CD14-positive monocyte (primary cell): ENCODE measurements around the gene ITGA3. TPM values are rescaled to one million over a fixed set of nuclear protein-coding genes. Genes with fewer than 3 reads are reported as not detected.
"Not testable (repeated sequence)": the region's sequence is repeated elsewhere in the genome, so short reads cannot be mapped to it uniquely, and the experiment has no call there.

Source experiments
- DNase-seq, 3 donors: peaks; one replicate each; pipeline ENCODE4 v3.0.0-alpha.2; 2011 to 2022
- H2AFZ ChIP-seq: 2 replicates; pipeline ENCODE4 v1.6.0; 2012; ENCODE audit warnings: mild to moderate bottlenecking, low read depth, low read length, inconsistent platforms; ENCODE audit not compliant: insufficient read depth, poor library complexity, severe bottlenecking
- H3K27ac ChIP-seq, 2 donors: 1 replicate in 1 of 2; 2 replicates in 1 of 2; pipeline ENCODE4 v1.5.1; 2012 to 2013; ENCODE audit warnings: low read length in 2 of 2, control low read depth in 1 of 2, inconsistent platforms in 1 of 2, low read depth in 1 of 2, mild to moderate bottlenecking in 1 of 2
- H3K27me3 ChIP-seq, 2 donors: one replicate each; pipeline versions ENCODE4 v1.6.0 to v1.6.1; 2011 to 2013; ENCODE audit warnings: low read length in 2 of 2; ENCODE audit not compliant: control insufficient read depth in 2 of 2, insufficient read depth in 2 of 2
- H3K36me3 ChIP-seq, 2 donors: replicated peaks in 1 of 2; 1 replicate in 1 of 2; 2 replicates in 1 of 2; pipeline versions ENCODE4 v1.5.1 to v1.6.1; 2012 to 2013; ENCODE audit warnings: low read length in 2 of 2, control low read depth in 1 of 2, inconsistent platforms in 1 of 2, mild to moderate bottlenecking in 1 of 2; ENCODE audit not compliant: insufficient read depth in 2 of 2, control insufficient read depth in 1 of 2
- H3K4me1 ChIP-seq, 2 donors: 1 replicate in 1 of 2; 2 replicates in 1 of 2; pipeline versions ENCODE4 v1.5.1 to v1.6.1; 2012 to 2013; ENCODE audit warnings: low read length in 2 of 2, control low read depth in 1 of 2, inconsistent platforms in 1 of 2, mild to moderate bottlenecking in 1 of 2, moderate library complexity in 1 of 2; ENCODE audit not compliant: insufficient read depth in 2 of 2, control insufficient read depth in 1 of 2
- H3K4me2 ChIP-seq: replicated peaks from 2 replicates; pipeline ENCODE3; 2012; ENCODE audit warnings: low read length, moderate library complexity, mild to moderate bottlenecking; ENCODE audit not compliant: poor library complexity, severe bottlenecking; ENCODE audit errors: extremely low read depth
- H3K4me3 ChIP-seq, 3 experiments: fragments of 200-600 bp in 1 of 3; sonication (generic) in 1 of 3; replicated peaks in 1 of 3; 1 replicate in 2 of 3; 2 replicates in 1 of 3; pipeline ENCODE4 v1.5.1; 2011 to 2013; ENCODE audit warnings: low read length in 3 of 3, mild to moderate bottlenecking in 3 of 3, control low read depth in 2 of 3, low read depth in 2 of 3, inconsistent platforms in 1 of 3, moderate library complexity in 1 of 3
- H3K79me2 ChIP-seq: 2 replicates; pipeline ENCODE4 v1.6.0; 2012; ENCODE audit warnings: mild to moderate bottlenecking, control low read depth, inconsistent platforms, low read length, moderate library complexity; ENCODE audit not compliant: insufficient read depth
- H3K9ac ChIP-seq: 2 replicates; pipeline ENCODE4 v1.6.0; 2017; ENCODE audit warnings: low read length, mild to moderate bottlenecking; ENCODE audit not compliant: insufficient read depth, poor library complexity, severe bottlenecking
- H3K9me3 ChIP-seq, 2 donors: replicated peaks in 1 of 2; 1 replicate in 1 of 2; 2 replicates in 1 of 2; pipeline versions ENCODE4 v1.5.1 to v1.6.1; 2012 to 2013; ENCODE audit warnings: low read length in 2 of 2, control low read depth in 1 of 2; ENCODE audit not compliant: control insufficient read depth in 1 of 2, insufficient read depth in 1 of 2
- H4K20me1 ChIP-seq: 2 replicates; pipeline ENCODE4 v1.6.0; 2012; ENCODE audit warnings: mild to moderate bottlenecking, low read length, control low read depth, moderate library complexity; ENCODE audit not compliant: insufficient read depth
- H3K27ac Mint-ChIP-seq, 7 donors: one replicate each; pipeline ENCODE4 v1.8.0; 2020; ENCODE audit warnings: mild to moderate bottlenecking in 7 of 7, mixed read lengths in 7 of 7, moderate library complexity in 6 of 7, inconsistent platforms in 2 of 7
- H3K27me3 Mint-ChIP-seq, 3 donors: one replicate each; pipeline ENCODE4 v1.8.0; 2021 to 2022; ENCODE audit warnings: low read depth in 3 of 3, mild to moderate bottlenecking in 3 of 3, mixed read lengths in 3 of 3, moderate library complexity in 3 of 3, inconsistent platforms in 1 of 3
- H3K36me3 Mint-ChIP-seq, 2 donors: one replicate each; pipeline ENCODE4 v1.8.0; 2020; ENCODE audit warnings: mixed read lengths in 2 of 2, inconsistent platforms in 1 of 2, mild to moderate bottlenecking in 1 of 2
- H3K4me1 Mint-ChIP-seq: one replicate; pipeline ENCODE4 v1.8.0; 2020; ENCODE audit warnings: mild to moderate bottlenecking, mixed read lengths
- H3K4me3 Mint-ChIP-seq, 2 donors: one replicate each; pipeline ENCODE4 v1.8.0; 2020; ENCODE audit warnings: mild to moderate bottlenecking in 2 of 2, mixed read lengths in 2 of 2, moderate library complexity in 1 of 2
- H3K9me3 Mint-ChIP-seq, 7 donors: one replicate each; pipeline ENCODE4 v1.8.0; 2020 to 2022; ENCODE audit warnings: mixed read lengths in 7 of 7, mild to moderate bottlenecking in 6 of 7, moderate library complexity in 6 of 7, inconsistent platforms in 2 of 7
- WGBS: methylation state at CpG from one replicate; pipeline ENCODE4 v1.1.5; 2013; ENCODE audit warnings: missing lambda C conversion rate; ENCODE audit not compliant: insufficient coverage; 5-methylcytosine and 5-hydroxymethylcytosine counted together
- intact Hi-C, 2 donors: fragments of 100-400 bp; cut with micrococcal nuclease; formaldehyde crosslinking; loops; one replicate each; pipeline versions ENCODE4 v1.15.0 to v1.15.1; 2023
- polyA plus RNA-seq, 3 donors: library from polyadenylated mRNA; depleted of rRNA in 1 of 3; unstranded in 2 of 3; stranded (reverse) in 1 of 3; fragments of 300-500 nt in 2 of 3; fragments of >200 nt in 1 of 3; fragmentation: Illumina TruSeq in 2 of 3; gene quantifications; 1 replicate in 2 of 3; 2 replicates in 1 of 3; pipeline ENCODE4 v1.2.3, GENCODE V29; 2012 to 2021
- TF ChIP-seq, protein P1 (sequence below): fragments of 200-600 bp; IDR thresholded peaks from one replicate; pipeline ENCODE4 v1.8.0; 2022; ENCODE audit warnings: antibody characterized with exemption, mild to moderate bottlenecking

The ITGA3 gene
- polyA plus RNA-seq, 3 donors: 0.31 to 0.36 TPM; not detected in 1

DNA sequence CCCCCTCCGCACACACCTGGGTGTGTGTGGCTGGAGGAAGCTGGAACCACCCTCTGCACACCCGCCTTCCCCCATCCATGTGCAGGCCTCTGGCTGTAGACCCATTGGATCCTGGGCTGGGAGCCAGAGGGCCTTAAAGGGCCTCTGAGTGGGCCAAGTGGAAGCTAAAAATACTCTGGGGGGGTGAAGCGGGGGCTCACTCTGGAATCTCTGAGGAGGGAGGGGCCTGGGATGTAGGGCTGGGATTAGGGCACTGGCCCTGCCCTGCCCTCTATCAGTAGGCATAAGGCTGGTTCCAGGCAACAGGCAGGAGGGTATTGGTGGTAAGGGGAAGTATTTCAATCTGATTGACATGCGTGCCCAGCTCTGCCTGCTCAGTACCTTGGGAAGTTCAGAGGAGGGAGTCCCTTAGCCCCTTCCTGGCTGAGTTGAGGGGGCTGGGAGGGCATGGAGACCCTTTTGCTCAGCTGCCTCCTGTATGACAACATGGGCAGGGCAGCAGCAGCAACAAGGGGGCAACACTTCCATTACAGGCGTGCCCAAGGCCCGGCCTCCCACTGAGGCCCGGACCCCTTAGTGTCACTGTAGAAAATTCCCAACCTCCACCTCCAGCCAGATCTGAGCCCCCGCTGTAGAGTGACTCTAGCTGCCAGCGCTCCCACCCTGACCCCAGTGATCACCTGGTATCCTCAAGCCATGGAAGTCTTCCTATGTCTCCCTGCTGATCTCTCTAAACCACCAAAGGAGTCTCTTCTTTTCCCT lies 5.2 kb downstream of the ITGA3 start:
- H3K4me2 ChIP-seq: no peak overlapping the region
- no peak for DNase-seq
- intact Hi-C loops: no loop called here

DNA sequence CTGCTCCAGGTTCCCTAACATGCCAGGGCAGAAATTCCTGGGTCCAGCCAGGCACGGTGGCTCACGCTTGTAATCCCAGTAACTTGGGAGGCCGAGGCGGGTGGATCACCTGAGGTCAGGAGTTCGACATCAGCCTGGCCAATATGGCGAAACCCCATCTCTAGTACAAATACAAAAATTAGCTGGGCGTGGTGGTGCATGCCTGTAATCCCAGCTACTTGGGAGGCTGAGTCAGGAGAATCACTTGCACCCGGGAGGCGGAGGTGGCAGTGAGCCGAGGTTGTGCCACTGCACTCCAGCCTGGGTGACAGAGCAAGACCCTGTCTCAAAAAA lies 5.8 kb downstream of the ITGA3 start:
- peaks cover 11 to 25% of the 10 kb centered on the region in 2 donors for H3K27me3 ChIP-seq
- H3K27ac ChIP-seq, intact Hi-C loops, H3K27ac Mint-ChIP-seq, H4K20me1 ChIP-seq, H3K4me1 ChIP-seq, DNase-seq, H3K79me2 ChIP-seq, H3K9me3 ChIP-seq, H3K4me2 ChIP-seq, H3K36me3 ChIP-seq, H2AFZ ChIP-seq, H3K4me3 ChIP-seq, H3K4me3 Mint-ChIP-seq, H3K9me3 Mint-ChIP-seq, H3K36me3 Mint-ChIP-seq, H3K9ac ChIP-seq: not testable (repeated sequence)
- 96% methylated on average over 4 of the region's 10 CpGs for WGBS
- peaks cover 28 to 52% (median 33%) of the 10 kb centered on the region in 3 donors for H3K27me3 Mint-ChIP-seq
- peaks cover 15% of the 10 kb centered on the region for H3K4me1 Mint-ChIP-seq

More for the DNA sequence above, 5.2 kb downstream of the ITGA3 start:
- TF ChIP-seq, protein P1, sequence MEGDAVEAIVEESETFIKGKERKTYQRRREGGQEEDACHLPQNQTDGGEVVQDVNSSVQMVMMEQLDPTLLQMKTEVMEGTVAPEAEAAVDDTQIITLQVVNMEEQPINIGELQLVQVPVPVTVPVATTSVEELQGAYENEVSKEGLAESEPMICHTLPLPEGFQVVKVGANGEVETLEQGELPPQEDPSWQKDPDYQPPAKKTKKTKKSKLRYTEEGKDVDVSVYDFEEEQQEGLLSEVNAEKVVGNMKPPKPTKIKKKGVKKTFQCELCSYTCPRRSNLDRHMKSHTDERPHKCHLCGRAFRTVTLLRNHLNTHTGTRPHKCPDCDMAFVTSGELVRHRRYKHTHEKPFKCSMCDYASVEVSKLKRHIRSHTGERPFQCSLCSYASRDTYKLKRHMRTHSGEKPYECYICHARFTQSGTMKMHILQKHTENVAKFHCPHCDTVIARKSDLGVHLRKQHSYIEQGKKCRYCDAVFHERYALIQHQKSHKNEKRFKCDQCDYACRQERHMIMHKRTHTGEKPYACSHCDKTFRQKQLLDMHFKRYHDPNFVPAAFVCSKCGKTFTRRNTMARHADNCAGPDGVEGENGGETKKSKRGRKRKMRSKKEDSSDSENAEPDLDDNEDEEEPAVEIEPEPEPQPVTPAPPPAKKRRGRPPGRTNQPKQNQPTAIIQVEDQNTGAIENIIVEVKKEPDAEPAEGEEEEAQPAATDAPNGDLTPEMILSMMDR: no peak
- no peaks in the 10 kb centered on the region for H3K36me3 ChIP-seq
- H3K27me3 Mint-ChIP-seq: peaks cover 32 to 57% (median 33%) of the 10 kb centered on the region in 3 donors
- no peaks in the 10 kb centered on the region for H3K79me2 ChIP-seq
- peaks cover 0 to 5% of the 10 kb centered on the region in 2 donors for H3K36me3 Mint-ChIP-seq
- H3K4me3 Mint-ChIP-seq: no peak overlapping the region
- WGBS: 83% methylated on average over 6 of the region's 9 CpGs
- no peak overlapping the region for H2AFZ ChIP-seq
- peaks cover 8 to 11% of the 10 kb centered on the region in 2 donors for H3K4me1 ChIP-seq
- H3K9me3 Mint-ChIP-seq: peaks cover 0 to 10% (median 2%) of the 10 kb centered on the region in 7 donors
- no peak overlapping the region for H3K4me3 ChIP-seq
- H4K20me1 ChIP-seq: no peaks in the 10 kb centered on the region
- peaks cover 0 to 6% of the 10 kb centered on the region in 2 donors for H3K9me3 ChIP-seq
- no peak overlapping the region for H3K9ac ChIP-seq
- H3K27me3 ChIP-seq: peaks cover 12 to 29% of the 10 kb centered on the region in 2 donors
- H3K27ac Mint-ChIP-seq: no peak overlapping the region
- peaks cover 18% of the 10 kb centered on the region for H3K4me1 Mint-ChIP-seq
- H3K27ac ChIP-seq: no peak overlapping the region
